Endothelial cell of umbilical vein (primary cell): Measurements from ENCODE around the gene ZNF775. TPM values are rescaled to one million over a fixed set of nuclear protein-coding genes. Genes with fewer than 3 reads are reported as not detected.
A peak's percentile ranks its signal among the peaks of the same experiment; 100 is the strongest.

Experiments used
- BruUV-seq: library from RNA; stranded (reverse); fragments of 400-500 nt; replicated peaks from 2 replicates; lab custom pipeline; 2021; lab: Mats Ljungman, UMichigan
- CTCF ChIA-PET: fragments of 300-600, 350-600 bp; sonication (Branson Sonifier 250); formaldehyde crosslinking; loops from one replicate; lab custom pipeline; 2021; ENCODE audit warnings: antibody characterized with exemption, inconsistent platforms; lab: Charles Lee
- POLR2A ChIA-PET: fragments of 300-600, 350-600 bp; sonication (Branson Sonifier 250); formaldehyde crosslinking; loops from one replicate; lab custom pipeline; 2021; ENCODE audit warnings: antibody characterized with exemption, inconsistent platforms; lab: Charles Lee
- DNase-seq: peaks from one replicate; pipeline ENCODE4 v3.0.0-alpha.2; 2011; ENCODE audit warnings: low read depth, low spot score
- FAIRE-seq: peaks from 2 replicates; lab custom pipeline; 2011; peaks lifted over from hg19 to GRCh38; lab: Jason Lieb, UNC
- H2AFZ ChIP-seq: 2 replicates; pipeline ENCODE4 v1.6.0; 2012; ENCODE audit warnings: low read depth, low read length, control low read depth, inconsistent platforms
- H3K27ac ChIP-seq: 2 replicates; pipeline ENCODE4 v1.5.1; 2011; ENCODE audit warnings: low read depth, mild to moderate bottlenecking, control low read depth, low read length, moderate library complexity; ENCODE audit not compliant: insufficient read depth
- H3K27me3 ChIP-seq, 2 experiments: 2 replicates each; pipeline versions ENCODE4 v1.6.0 to v1.6.1; 2011; ENCODE audit warnings: low read length in 2 of 2, mixed read lengths in 1 of 2; ENCODE audit not compliant: control insufficient read depth in 2 of 2, insufficient read depth in 2 of 2
- H3K36me3 ChIP-seq, 2 experiments: 2 replicates in 1 of 2; 3 replicates in 1 of 2; pipeline ENCODE4 v1.5.1; 2011; ENCODE audit warnings: low read length in 2 of 2, mild to moderate bottlenecking in 1 of 2, moderate library complexity in 1 of 2; ENCODE audit not compliant: control insufficient read depth in 2 of 2, insufficient read depth in 2 of 2; ENCODE audit errors: extremely low read depth in 1 of 2
- H3K4me1 ChIP-seq: 3 replicates; pipeline ENCODE4 v1.5.1; 2011; ENCODE audit warnings: mild to moderate bottlenecking, low read length; ENCODE audit not compliant: control insufficient read depth, insufficient read depth; ENCODE audit errors: extremely low read depth
- H3K4me2 ChIP-seq: 2 replicates; pipeline ENCODE4 v1.6.1; 2011; ENCODE audit warnings: low read length, control low read depth, mixed read lengths; ENCODE audit not compliant: insufficient read depth
- H3K4me3 ChIP-seq, 3 experiments: fragments of 200-600 bp in 1 of 3; sonication (generic), shearing (Covaris generic) in 1 of 3; replicated peaks in 1 of 3; 2 replicates each; pipeline ENCODE4 v1.5.1; 2011 to 2016; ENCODE audit warnings: control low read depth in 3 of 3, low read length in 3 of 3, mild to moderate bottlenecking in 2 of 3, inconsistent platforms in 1 of 3, low read depth in 1 of 3, moderate library complexity in 1 of 3; ENCODE audit not compliant: insufficient read depth in 1 of 3
- H3K79me2 ChIP-seq: 2 replicates; pipeline ENCODE4 v1.6.0; 2012; ENCODE audit warnings: low read length, inconsistent platforms; ENCODE audit not compliant: control insufficient read depth, insufficient read depth
- H3K9ac ChIP-seq: replicated peaks from 2 replicates; pipeline ENCODE3; 2011; ENCODE audit warnings: low read length, control low read depth; ENCODE audit not compliant: insufficient read depth; ENCODE audit errors: extremely low read depth
- H3K9me1 ChIP-seq: replicated peaks from 3 replicates; pipeline ENCODE4 v1.6.0; 2011; ENCODE audit warnings: mild to moderate bottlenecking, low read length; ENCODE audit not compliant: control insufficient read depth, insufficient read depth; ENCODE audit errors: extremely low read depth
- H3K9me3 ChIP-seq: replicated peaks from 2 replicates; pipeline ENCODE4 v1.5.1; 2012; ENCODE audit warnings: low read length, inconsistent platforms; ENCODE audit not compliant: control insufficient read depth, insufficient read depth
- H4K20me1 ChIP-seq: replicated peaks from 2 replicates; pipeline ENCODE3; 2011; ENCODE audit warnings: mild to moderate bottlenecking, low read length; ENCODE audit not compliant: control insufficient read depth, insufficient read depth; ENCODE audit errors: extremely low read depth
- CTCF ChIP-seq, 2 donors: IDR thresholded peaks; 1 replicate in 1 of 2; 2 replicates in 1 of 2; pipeline ENCODE4 v1.5.1; 2011; ENCODE audit warnings: low read length in 2 of 2, mild to moderate bottlenecking in 2 of 2, moderate library complexity in 2 of 2, control low read depth in 1 of 2, inconsistent platforms in 1 of 2, low read depth in 1 of 2; ENCODE audit not compliant: insufficient read depth in 1 of 2; ENCODE audit errors: extremely low read depth in 1 of 2
- EZH2 ChIP-seq: IDR thresholded peaks from 2 replicates; pipeline ENCODE4 v1.6.1; 2012; ENCODE audit warnings: borderline replicate concordance, low read depth, mild to moderate bottlenecking, moderate library complexity, low read length, inconsistent platforms; ENCODE audit not compliant: severe bottlenecking
- FOS ChIP-seq: IDR thresholded peaks from 2 replicates; pipeline ENCODE4 v1.6.1; 2011; ENCODE audit warnings: mild to moderate bottlenecking, low read length, moderate library complexity, borderline replicate concordance; ENCODE audit not compliant: insufficient read depth
- GATA2 ChIP-seq: IDR thresholded peaks from 2 replicates; pipeline ENCODE4 v1.7.0; 2011; ENCODE audit warnings: low read depth, mild to moderate bottlenecking, moderate library complexity, mixed read lengths, low read length; ENCODE audit not compliant: insufficient read length, insufficient read depth
- JUN ChIP-seq: IDR thresholded peaks from 2 replicates; pipeline ENCODE4 v1.6.1; 2011; ENCODE audit warnings: borderline replicate concordance, low read depth; ENCODE audit not compliant: insufficient read length, insufficient read depth
- MAX ChIP-seq: IDR thresholded peaks from 2 replicates; pipeline ENCODE4 v1.6.1; 2011; ENCODE audit not compliant: insufficient read depth, insufficient read length
- MYC ChIP-seq: IDR thresholded peaks from one replicate; pipeline ENCODE4 v1.6.1; 2011; ENCODE audit warnings: mild to moderate bottlenecking, low read depth, low read length
- POLR2A ChIP-seq: IDR thresholded peaks from 2 replicates; pipeline ENCODE4 v1.6.1; 2012; ENCODE audit warnings: low read depth, mild to moderate bottlenecking, control low read depth, low read length
- POLR2AphosphoS5 ChIP-seq: IDR thresholded peaks from 2 replicates; pipeline ENCODE4 v1.6.1; 2012; ENCODE audit warnings: low read depth, mild to moderate bottlenecking, control low read depth, low read length, moderate library complexity; ENCODE audit not compliant: insufficient read depth
- dilution Hi-C: fragments of 300-500 bp; cut with MboI; formaldehyde crosslinking; loops from one replicate; pipeline ENCODE4 v1.15.0; 2019; ENCODE audit warnings: low sequenced_read_pairs; ENCODE audit not compliant: extremely low pct_ligation_motif_present
- intact Hi-C: fragments of 100-400 bp; cut with micrococcal nuclease; formaldehyde crosslinking; loops from one replicate; pipeline ENCODE4 v1.10.0; 2022
- polyA plus RNA-seq, 4 experiments: library from polyadenylated mRNA; depleted of rRNA in 3 of 4; stranded (reverse) in 3 of 4; unstranded in 1 of 4; fragments of >200 nt; gene quantifications; 2 replicates each; pipeline versions ENCODE4 v1.2.1 to v1.2.3, GENCODE V29; 2011 to 2012; ENCODE audit warnings: missing spikeins in 1 of 4
- total RNA-seq: library from RNA; stranded (reverse); gene quantifications from 2 replicates; pipeline ENCODE4 v1.2.3, GENCODE V29; 2021

ZNF775 gene
- total and polyA plus RNA-seq, 2 donors (not counting 3 experiments of a cell fraction or from before 2014, with no cell fraction given), result 5.8 to 8.3 TPM

- intact Hi-C loops, result loop anchor here (5.0 kb wide), 1 partner anchor 72 kb away; no protein-coding TSS in a partner anchor
- FAIRE-seq, result no peak
- CTCF ChIA-PET, result interaction anchor here (1.0 to 1.9 kb wide), 2 partner anchors 62 to 90 kb away, joined by 4 to 6 read pairs; no protein-coding TSS in a partner anchor
Measured at GRCh38 chr7:150358988-150359621, 20.0 kb upstream of the ZNF775 start.

GRCh38 chr7:150359622-150360362 lies 19.3 kb upstream of the ZNF775 start:
- H3K36me3 ChIP-seq, result no peaks in the 10 kb centered on the region
- ChIA-PET POLR2A (no interaction called here), CTCF (interaction anchor here (1.0 to 1.2 kb wide), 2 partner anchors 18 to 89 kb away, joined by 4 read pairs; no protein-coding TSS in a partner anchor)
- H3K9me1 ChIP-seq, result no peaks in the 10 kb centered on the region
- H3K9ac ChIP-seq, result no peak overlapping the region
- no peak overlapping the region for H2AFZ ChIP-seq
- H3K79me2 ChIP-seq, result no peaks in the 10 kb centered on the region
- H3K27ac ChIP-seq, result no peak overlapping the region
- peaks cover 9% of the 10 kb centered on the region for H3K4me1 ChIP-seq
- no peak overlapping the region for H3K4me2 ChIP-seq
- TF ChIP-seq POLR2AphosphoS5, result no peak
- TF ChIP-seq CTCF (IDR thresholded peaks at IDR 0.05; ENCODE audit: extremely low read depth in 1 of 2, insufficient read depth in 1 of 2, low read depth in 1 of 2, low read length in 2 of 2), result no peak
- no peak for TF ChIP-seq MYC
- TF ChIP-seq MAX, result no peak
- no peak for TF ChIP-seq EZH2
- no peak for TF ChIP-seq FOS
- no peak for TF ChIP-seq POLR2A
- TF ChIP-seq GATA2, result no peak
- no peak for TF ChIP-seq JUN
- BruUV-seq, result no TSS peak
- no peak for DNase-seq
- FAIRE-seq, result peak; percentile 18
- dilution Hi-C loops, result no loop called here
- intact Hi-C loops, result loop anchor here (5.0 kb wide), 1 partner anchor 72 kb away; no protein-coding TSS in a partner anchor
- no peaks in the 10 kb centered on the region for H3K27me3 ChIP-seq
- H3K9me3 ChIP-seq, result no peaks in the 10 kb centered on the region
- H3K4me3 ChIP-seq, result no peak overlapping the region
- no peaks in the 10 kb centered on the region for H4K20me1 ChIP-seq

More at GRCh38 chr7:150358988-150359621, 20.0 kb upstream of the ZNF775 start:
- H3K27me3 ChIP-seq, result no peaks in the 10 kb centered on the region
- no peak overlapping the region for H3K4me2 ChIP-seq
- BruUV-seq, result no TSS peak
- no peak overlapping the region for H3K9ac ChIP-seq
- no peak overlapping the region for H3K27ac ChIP-seq
- H3K4me1 ChIP-seq, result peaks cover 8% of the 10 kb centered on the region
- dilution Hi-C loops, result no loop called here
- H2AFZ ChIP-seq, result no peak overlapping the region
- no peaks in the 10 kb centered on the region for H3K9me3 ChIP-seq
- DNase-seq, result no peak
- TF ChIP-seq FOS (no peak), GATA2 (no peak), EZH2 (no peak), MAX (no peak), JUN (no peak), POLR2A (no peak), POLR2AphosphoS5 (no peak)
- H3K4me3 ChIP-seq, result no peak overlapping the region
- POLR2A ChIA-PET, result no interaction called here
- H4K20me1 ChIP-seq, result no peaks in the 10 kb centered on the region
- H3K79me2 ChIP-seq, result no peaks in the 10 kb centered on the region
- H3K36me3 ChIP-seq, result no peaks in the 10 kb centered on the region
- no peaks in the 10 kb centered on the region for H3K9me1 ChIP-seq
